COR-L47 (cell line): ENCODE results near the gene RGS8.

Experiments used
- DNase-seq: peaks from one replicate; lab custom pipeline; 2025; lab: John Stamatoyannopoulos, UW

RGS8 gene

GRCh38 chr1:182639330-182639729, 45.1 kb downstream of the RGS8 start:
- no peak for DNase-seq

- no peak for DNase-seq
Measured at GRCh38 chr1:182637769-182638168, 46.6 kb downstream of the RGS8 start.

- no peak for DNase-seq
Measured at GRCh38 chr1:182635871-182636270, 48.5 kb downstream of the RGS8 start.
